ENCODE data around the gene OR10J5.
"Not testable (repeated sequence)": the region's sequence is repeated elsewhere in the genome, so short reads cannot be mapped to it uniquely, and the experiment has no call there.

Gene OR10J5

DNA sequence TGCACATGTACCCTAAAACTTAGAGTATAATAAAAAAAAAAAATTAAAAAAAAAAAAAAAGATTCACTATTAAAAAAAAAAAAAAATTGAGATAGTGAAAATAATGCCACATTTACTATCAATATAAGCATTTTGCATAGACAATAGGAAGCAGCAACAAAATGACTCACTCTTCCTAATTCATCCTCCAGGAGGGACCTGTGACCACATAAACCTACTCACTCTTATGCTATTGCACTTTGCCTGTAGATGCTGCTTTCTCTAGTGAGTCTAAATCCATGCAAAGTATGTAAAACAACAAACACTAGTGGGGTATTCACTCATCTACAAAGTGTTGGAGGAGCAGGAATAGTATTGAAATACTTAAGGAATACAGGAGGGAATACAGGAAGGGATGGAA lies 2.9 kb downstream of the OR10J5 start:
- Histone ChIP-seq H3K9ac (ENCODE audit: low read length) (no peak overlapping the region), H3K4me1 (ENCODE audit: insufficient read depth, low read length, severe bottlenecking) (no peaks in the 10 kb centered on the region), H3K4me2 (ENCODE audit: low read length) (no peak overlapping the region), H3K36me3 (ENCODE audit: insufficient read depth, low read length) (no peaks in the 10 kb centered on the region), H2AFZ (ENCODE audit: low read length) (no peak overlapping the region), H3K9me2 (ENCODE audit: low read depth, low read length) (no peaks in the 10 kb centered on the region), H3K27ac (ENCODE audit: low read depth, low read length, poor library complexity, severe bottlenecking) (no peak overlapping the region), H3K27me3 (ENCODE audit: insufficient read depth, low read length) (no peaks in the 10 kb centered on the region), H3F3A (ENCODE audit: insufficient read depth, low read length) (no peaks in the 10 kb centered on the region), H3K79me2 (ENCODE audit: insufficient read depth, low read length) (no peaks in the 10 kb centered on the region), H3K9me3 (ENCODE audit: low read length) (no peaks in the 10 kb centered on the region), H4K20me1 (ENCODE audit: insufficient read depth, low read length) (no peaks in the 10 kb centered on the region), H3K4me3 (ENCODE audit: low read depth, low read length, poor library complexity, severe bottlenecking) (no peak overlapping the region)
- TF ChIP-seq EZH2 (IDR thresholded peaks at IDR 0.05; ENCODE audit: borderline replicate concordance, low read length): no peak
- TF ChIP-seq, protein P1, sequence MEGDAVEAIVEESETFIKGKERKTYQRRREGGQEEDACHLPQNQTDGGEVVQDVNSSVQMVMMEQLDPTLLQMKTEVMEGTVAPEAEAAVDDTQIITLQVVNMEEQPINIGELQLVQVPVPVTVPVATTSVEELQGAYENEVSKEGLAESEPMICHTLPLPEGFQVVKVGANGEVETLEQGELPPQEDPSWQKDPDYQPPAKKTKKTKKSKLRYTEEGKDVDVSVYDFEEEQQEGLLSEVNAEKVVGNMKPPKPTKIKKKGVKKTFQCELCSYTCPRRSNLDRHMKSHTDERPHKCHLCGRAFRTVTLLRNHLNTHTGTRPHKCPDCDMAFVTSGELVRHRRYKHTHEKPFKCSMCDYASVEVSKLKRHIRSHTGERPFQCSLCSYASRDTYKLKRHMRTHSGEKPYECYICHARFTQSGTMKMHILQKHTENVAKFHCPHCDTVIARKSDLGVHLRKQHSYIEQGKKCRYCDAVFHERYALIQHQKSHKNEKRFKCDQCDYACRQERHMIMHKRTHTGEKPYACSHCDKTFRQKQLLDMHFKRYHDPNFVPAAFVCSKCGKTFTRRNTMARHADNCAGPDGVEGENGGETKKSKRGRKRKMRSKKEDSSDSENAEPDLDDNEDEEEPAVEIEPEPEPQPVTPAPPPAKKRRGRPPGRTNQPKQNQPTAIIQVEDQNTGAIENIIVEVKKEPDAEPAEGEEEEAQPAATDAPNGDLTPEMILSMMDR (IDR thresholded peaks at IDR 0.05; ENCODE audit: low read length): no peak

DNA sequence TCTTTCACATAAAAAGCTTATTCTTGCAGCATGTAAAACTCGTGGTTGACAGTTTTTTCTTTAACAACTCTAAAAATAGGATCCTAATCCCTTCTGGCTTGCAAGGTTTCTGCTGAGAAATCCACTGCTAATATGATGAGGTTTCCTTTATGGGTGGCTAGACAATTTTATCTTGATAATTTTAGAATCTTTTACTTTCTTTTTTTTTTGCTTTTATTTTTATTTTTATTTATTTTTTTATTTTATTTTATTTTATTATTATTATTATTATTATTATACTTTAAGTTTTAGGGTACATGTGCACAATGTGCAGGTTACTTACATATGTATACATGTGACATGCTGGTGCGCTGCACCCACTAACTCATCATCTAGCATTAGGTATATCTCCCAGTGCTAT lies 11.0 kb downstream of the OR10J5 start:
- H3K9ac ChIP-seq (ENCODE audit: low read length); H2AFZ ChIP-seq (ENCODE audit: low read length); H3K36me3 ChIP-seq (ENCODE audit: insufficient read depth, low read length); H3K27ac ChIP-seq (ENCODE audit: low read depth, low read length, poor library complexity, severe bottlenecking); H3K9me2 ChIP-seq (ENCODE audit: low read depth, low read length); H3K9me3 ChIP-seq (ENCODE audit: low read length); H4K20me1 ChIP-seq (ENCODE audit: insufficient read depth, low read length); H3K79me2 ChIP-seq (ENCODE audit: insufficient read depth, low read length); H3K4me2 ChIP-seq (ENCODE audit: low read length); H3K4me1 ChIP-seq (ENCODE audit: insufficient read depth, low read length, severe bottlenecking); H3F3A ChIP-seq (ENCODE audit: insufficient read depth, low read length); H3K27me3 ChIP-seq (ENCODE audit: insufficient read depth, low read length); H3K4me3 ChIP-seq (ENCODE audit: low read depth, low read length, poor library complexity, severe bottlenecking): not testable (repeated sequence)

DNA sequence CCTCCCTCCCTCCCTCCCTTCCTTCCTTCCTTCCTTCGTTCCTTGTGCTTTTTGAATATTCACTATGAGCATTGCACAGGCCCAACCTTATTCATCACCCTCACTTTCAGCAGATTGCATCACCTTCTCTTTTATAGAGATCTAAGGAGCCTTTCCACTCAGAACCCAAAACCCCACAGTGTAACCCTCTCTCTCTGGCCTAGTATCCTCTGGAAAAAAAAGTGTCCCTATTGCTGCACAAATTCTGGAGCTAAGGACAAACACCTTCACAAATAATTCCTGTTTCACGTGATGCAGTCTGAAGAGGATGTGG lies 25.6 kb downstream of the OR10J5 start:
- Histone ChIP-seq H3K4me3 (ENCODE audit: low read depth, low read length, poor library complexity, severe bottlenecking) (no peak overlapping the region), H3K4me1 (ENCODE audit: insufficient read depth, low read length, severe bottlenecking) (no peaks in the 10 kb centered on the region), H4K20me1 (ENCODE audit: insufficient read depth, low read length) (no peaks in the 10 kb centered on the region), H3K79me2 (ENCODE audit: insufficient read depth, low read length) (no peaks in the 10 kb centered on the region), H3K9ac (ENCODE audit: low read length) (no peak overlapping the region), H3K27ac (ENCODE audit: low read depth, low read length, poor library complexity, severe bottlenecking) (no peak overlapping the region), H3K9me3 (ENCODE audit: low read length) (no peaks in the 10 kb centered on the region), H3K9me2 (ENCODE audit: low read depth, low read length) (no peaks in the 10 kb centered on the region), H2AFZ (ENCODE audit: low read length) (no peak overlapping the region), H3K27me3 (ENCODE audit: insufficient read depth, low read length) (no peaks in the 10 kb centered on the region), H3K36me3 (ENCODE audit: insufficient read depth, low read length) (no peaks in the 10 kb centered on the region), H3K4me2 (ENCODE audit: low read length) (no peak overlapping the region), H3F3A (ENCODE audit: insufficient read depth, low read length) (no peaks in the 10 kb centered on the region)
- no peak for TF ChIP-seq EZH2 (IDR thresholded peaks at IDR 0.05; ENCODE audit: borderline replicate concordance, low read length)
- TF ChIP-seq, protein P1 (IDR thresholded peaks at IDR 0.05; ENCODE audit: low read length): no peak

DNA sequence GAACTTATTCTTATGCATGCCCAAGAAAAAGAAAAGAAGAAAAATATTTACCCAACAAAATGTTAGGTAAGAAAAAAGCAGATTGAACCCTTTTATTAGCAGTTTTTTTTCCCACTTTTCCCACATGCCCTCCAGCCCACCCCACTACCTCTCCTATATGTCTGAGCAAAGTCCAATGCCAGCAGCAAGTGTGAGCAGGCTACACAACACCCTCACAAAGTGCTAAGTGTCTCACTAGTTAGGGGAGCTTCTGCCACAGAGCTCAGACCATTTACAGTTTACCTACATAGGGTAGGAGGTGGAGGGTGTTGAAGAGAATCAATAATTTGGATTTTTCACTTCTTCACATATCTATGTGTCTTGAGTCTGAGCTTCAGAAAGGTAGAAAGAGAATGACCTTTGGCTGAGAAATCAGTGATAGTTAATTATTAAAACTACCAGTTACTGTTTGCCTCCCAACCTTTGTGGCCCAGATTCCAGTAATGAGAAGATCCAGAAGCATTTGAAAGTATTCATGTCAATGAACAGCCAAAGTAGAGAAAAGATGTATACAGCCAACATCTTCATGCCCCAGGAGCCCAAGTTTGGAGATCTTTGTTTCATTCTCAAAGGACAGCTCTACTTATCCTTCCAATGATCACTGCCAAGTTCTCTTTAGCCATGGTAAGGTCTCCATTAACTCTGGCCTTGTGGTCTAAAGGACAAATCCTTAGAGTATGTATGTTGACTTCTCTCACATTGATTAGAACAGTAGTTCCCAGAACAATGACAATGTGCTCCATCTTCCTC lies 26.2 kb downstream of the OR10J5 start:
- Histone ChIP-seq H4K20me1 (ENCODE audit: insufficient read depth, low read length) (no peaks in the 10 kb centered on the region), H3K36me3 (ENCODE audit: insufficient read depth, low read length) (no peaks in the 10 kb centered on the region), H3K79me2 (ENCODE audit: insufficient read depth, low read length) (no peaks in the 10 kb centered on the region), H3K9me2 (ENCODE audit: low read depth, low read length) (no peaks in the 10 kb centered on the region), H3K4me3 (ENCODE audit: low read depth, low read length, poor library complexity, severe bottlenecking) (no peak overlapping the region), H2AFZ (ENCODE audit: low read length) (no peak overlapping the region), H3F3A (ENCODE audit: insufficient read depth, low read length) (no peaks in the 10 kb centered on the region), H3K4me2 (ENCODE audit: low read length) (no peak overlapping the region), H3K27ac (ENCODE audit: low read depth, low read length, poor library complexity, severe bottlenecking) (no peak overlapping the region), H3K4me1 (ENCODE audit: insufficient read depth, low read length, severe bottlenecking) (no peaks in the 10 kb centered on the region), H3K9ac (ENCODE audit: low read length) (no peak overlapping the region), H3K27me3 (ENCODE audit: insufficient read depth, low read length) (no peaks in the 10 kb centered on the region), H3K9me3 (ENCODE audit: low read length) (no peaks in the 10 kb centered on the region)
- TF ChIP-seq EZH2 (IDR thresholded peaks at IDR 0.05; ENCODE audit: borderline replicate concordance, low read length): no peak
- TF ChIP-seq, protein P1 (IDR thresholded peaks at IDR 0.05; ENCODE audit: low read length): no peak
